HCT116 (cell line): ENCODE results near the gene CFAP54. TPM values are rescaled to one million over a fixed set of nuclear protein-coding genes. Genes with fewer than 3 reads are reported as not detected.

Experiments
- ATAC-seq: fragments of 200-7000 bp; cut with Tn5 transposase; 2 replicates; pipeline ENCODE4 v1.9.1; 2020; ENCODE audit warnings: mild to moderate bottlenecking, moderate library complexity
- BruUV-seq: library from RNA; stranded (reverse); fragments of 400-500 nt; replicated peaks from 2 replicates; lab custom pipeline; 2021; lab: Mats Ljungman, UMichigan
- CTCF ChIA-PET: fragments of 300-600 bp; sonication (Branson Sonifier 250); formaldehyde crosslinking; loops from one replicate; lab custom pipeline; 2021; ENCODE audit warnings: antibody characterized with exemption; lab: Charles Lee
- POLR2A ChIA-PET: fragments of 300-600, 350-600 bp; sonication (Branson Sonifier 250); formaldehyde crosslinking; loops from one replicate; lab custom pipeline; 2021; ENCODE audit warnings: antibody characterized with exemption; lab: Charles Lee
- RAD21 ChIA-PET, 2 experiments: fragments of 300-600 bp; sonication (Branson Sonifier 250); formaldehyde crosslinking; loops; one replicate each; lab custom pipeline; 2023; ENCODE audit warnings: low total read pairs in 2 of 2; ENCODE audit not compliant: uncharacterized antibody in 2 of 2, unreplicated experiment in 2 of 2, low non-redundant PET in 1 of 2; lab: Charles Lee
- DNase-seq: peaks from one replicate; pipeline ENCODE4 v3.0.0-alpha.2; 2010; ENCODE audit warnings: low read depth, low spot score
- H2AFZ ChIP-seq: fragments of 200-600 bp; shearing (Covaris generic), sonication (generic); 2 replicates; pipeline ENCODE4 v1.6.1; 2017; ENCODE audit warnings: low read depth, mixed run types, mixed read lengths, antibody characterized with exemption, low read length; ENCODE audit not compliant: poor library complexity, severe bottlenecking
- H3K27ac ChIP-seq: 2 replicates; pipeline ENCODE4 v1.5.1; 2012; ENCODE audit warnings: low read depth, low read length
- H3K27me3 ChIP-seq: fragments of 200-600 bp; sonication (generic); 2 replicates; pipeline ENCODE4 v1.6.1; 2016; ENCODE audit warnings: mixed run types, low read length, mixed read lengths; ENCODE audit not compliant: insufficient read depth
- H3K36me3 ChIP-seq, 2 experiments: fragments of 200-500 bp in 1 of 2; fragments of 200-600 bp in 1 of 2; sonication (Bioruptor generic) in 1 of 2; sonication (generic) in 1 of 2; 2 replicates each; pipeline versions ENCODE4 v1.5.1 to v1.6.1; 2014 to 2016; ENCODE audit warnings: low read length in 2 of 2, inconsistent platforms in 1 of 2, mixed read lengths in 1 of 2, mixed run types in 1 of 2; ENCODE audit not compliant: insufficient read depth in 2 of 2, control insufficient read depth in 1 of 2
- H3K4me1 ChIP-seq, 2 experiments: fragments of 200-600 bp in 1 of 2; sonication (generic) in 1 of 2; 2 replicates each; pipeline versions ENCODE4 v1.5.1 to v1.6.1; 2012 to 2017; ENCODE audit warnings: low read length in 2 of 2, inconsistent platforms in 1 of 2, mild to moderate bottlenecking in 1 of 2, mixed read lengths in 1 of 2, mixed run types in 1 of 2, moderate library complexity in 1 of 2; ENCODE audit not compliant: insufficient read depth in 2 of 2, control insufficient read depth in 1 of 2
- H3K4me2 ChIP-seq: fragments of 200-600 bp; sonication (generic); 2 replicates; pipeline ENCODE4 v1.6.1; 2017; ENCODE audit warnings: mixed run types, low read length, mixed read lengths
- H3K4me3 ChIP-seq, 2 experiments: fragments of 200-600 bp in 1 of 2; sonication (generic) in 1 of 2; replicated peaks in 1 of 2; 2 replicates each; pipeline ENCODE4 v1.5.1; 2011 to 2016; ENCODE audit warnings: low read length in 2 of 2, control low read depth in 1 of 2, low read depth in 1 of 2, mild to moderate bottlenecking in 1 of 2, mixed read lengths in 1 of 2, mixed run types in 1 of 2
- H3K79me2 ChIP-seq: fragments of 200-600 bp; sonication (generic); 2 replicates; pipeline ENCODE4 v1.6.1; 2017; ENCODE audit warnings: mild to moderate bottlenecking, mixed run types, low read length, moderate library complexity, mixed read lengths; ENCODE audit not compliant: insufficient read depth
- H3K9ac ChIP-seq: fragments of 200-600 bp; sonication (generic); 2 replicates; pipeline ENCODE4 v1.6.1; 2016; ENCODE audit warnings: low read length, mixed read lengths
- H3K9me2 ChIP-seq: fragments of 200-600 bp; sonication (generic), shearing (Covaris generic); 2 replicates; pipeline ENCODE4 v1.6.1; 2017; ENCODE audit warnings: mixed run types, mild to moderate bottlenecking, moderate library complexity; ENCODE audit not compliant: insufficient read depth
- H3K9me3 ChIP-seq, 2 experiments: fragments of 200-500 bp in 1 of 2; fragments of 200-600 bp in 1 of 2; sonication (Bioruptor generic) in 1 of 2; sonication (generic) in 1 of 2; 2 replicates each; pipeline ENCODE4 v1.6.1; 2014 to 2017; ENCODE audit warnings: low read length in 2 of 2, mixed read lengths in 2 of 2, inconsistent platforms in 1 of 2, low read depth in 1 of 2, mild to moderate bottlenecking in 1 of 2, mixed run types in 1 of 2, moderate library complexity in 1 of 2; ENCODE audit not compliant: control insufficient read depth in 1 of 2, insufficient read depth in 1 of 2
- H4K20me1 ChIP-seq: fragments of 200-600 bp; sonication (generic), shearing (Covaris generic); 2 replicates; pipeline ENCODE4 v1.6.1; 2017; ENCODE audit warnings: mixed run types, mild to moderate bottlenecking, moderate library complexity; ENCODE audit not compliant: insufficient read depth
- ATF3 ChIP-seq: IDR thresholded peaks from 2 replicates; pipeline ENCODE4 v1.6.1; 2012
- CBX3 ChIP-seq: IDR thresholded peaks from 2 replicates; pipeline ENCODE4 v1.6.1; 2012; ENCODE audit warnings: low read depth
- CTCF ChIP-seq, 3 experiments: fragments of 200-600 bp in 1 of 3; sonication (generic) in 1 of 3; IDR thresholded peaks in 2 of 3; conservative IDR thresholded peaks in 1 of 3; 2 replicates each; pipeline ENCODE4 v1.5.1; 2012 to 2017; ENCODE audit warnings: low read depth in 2 of 3, low read length in 2 of 3, antibody characterized with exemption in 1 of 3, borderline replicate concordance in 1 of 3, control low read depth in 1 of 3, mild to moderate bottlenecking in 1 of 3, mixed read lengths in 1 of 3, mixed run types in 1 of 3, moderate library complexity in 1 of 3; ENCODE audit not compliant: insufficient read depth in 1 of 3
- FOSL1 ChIP-seq: IDR thresholded peaks from 2 replicates; pipeline ENCODE4 v1.6.1; 2012; ENCODE audit warnings: low read depth
- POLR2AphosphoS5 ChIP-seq: IDR thresholded peaks from 2 replicates; pipeline ENCODE4 v1.6.1; 2011; ENCODE audit warnings: mild to moderate bottlenecking, low read depth, low read length, moderate library complexity
- RAD21 ChIP-seq: IDR thresholded peaks from 2 replicates; pipeline ENCODE4 v1.6.1; 2012; ENCODE audit warnings: low read depth, mild to moderate bottlenecking
- REST ChIP-seq: IDR thresholded peaks from 2 replicates; pipeline ENCODE4 v1.6.1; 2012; ENCODE audit warnings: low read depth
- intact Hi-C: fragments of 100-400 bp; cut with micrococcal nuclease; formaldehyde crosslinking; loops from 2 replicates; pipeline ENCODE4 v1.10.0; 2022
- total RNA-seq: library from RNA; stranded (reverse); gene quantifications from one replicate; pipeline ENCODE4 v1.2.1, GENCODE V29; 2021; ENCODE audit not compliant: unreplicated experiment

The CFAP54 gene
- total RNA-seq, 1 experiment from 2014 or later, result 0.25 TPM

- BruUV-seq, result no TSS peak
- Histone ChIP-seq H3K4me1 (no peaks in the 10 kb centered on the region), H3K9me2 (no peaks in the 10 kb centered on the region), H3K79me2 (no peaks in the 10 kb centered on the region), H3K9ac (no peak overlapping the region), H4K20me1 (no peaks in the 10 kb centered on the region), H2AFZ (no peak overlapping the region), H3K9me3 (no peaks in the 10 kb centered on the region), H3K27ac (no peak overlapping the region), H3K4me2 (no peak overlapping the region), H3K27me3 (peaks cover 22% of the 10 kb centered on the region), H3K4me3 (no peak overlapping the region), H3K36me3 (no peaks in the 10 kb centered on the region)
- RAD21 ChIA-PET, result no interaction called here
- intact Hi-C loops, result no loop called here
- POLR2A ChIA-PET, result no interaction called here
- ATAC-seq, result no peak
- TF ChIP-seq FOSL1, result no peak
- no peak for TF ChIP-seq POLR2AphosphoS5
- no peak for TF ChIP-seq ATF3
- no peak for TF ChIP-seq CTCF (IDR thresholded peaks at IDR 0.05 in 2 of 3, conservative IDR thresholded peaks at IDR 0.05 in 1 of 3; ENCODE audit: borderline replicate concordance in 1 of 3, insufficient read depth in 1 of 3, low read depth in 2 of 3, low read length in 2 of 3)
- TF ChIP-seq RAD21, result no peak
- no peak for TF ChIP-seq REST
- no peak for TF ChIP-seq CBX3
- CTCF ChIA-PET, result no interaction called here
- no peak for DNase-seq
Measured at GRCh38 chr12:96648923-96649322, 159.5 kb downstream of the CFAP54 start.
